Dedifferentiated amniotic fluid mesenchymal stem cell (primary cell): Measurements from ENCODE around the gene HCAR1.
A peak's percentile ranks its signal among the peaks of the same experiment; 100 is the strongest.
"Not testable (repeated sequence)": the region's sequence is repeated elsewhere in the genome, so short reads cannot be mapped to it uniquely, and the experiment has no call there.

Source experiments
- DNase-seq: peaks from one replicate; pipeline ENCODE4 v3.0.0-alpha.2; 2016; ENCODE audit errors: extremely low spot score

The HCAR1 gene, protein sequence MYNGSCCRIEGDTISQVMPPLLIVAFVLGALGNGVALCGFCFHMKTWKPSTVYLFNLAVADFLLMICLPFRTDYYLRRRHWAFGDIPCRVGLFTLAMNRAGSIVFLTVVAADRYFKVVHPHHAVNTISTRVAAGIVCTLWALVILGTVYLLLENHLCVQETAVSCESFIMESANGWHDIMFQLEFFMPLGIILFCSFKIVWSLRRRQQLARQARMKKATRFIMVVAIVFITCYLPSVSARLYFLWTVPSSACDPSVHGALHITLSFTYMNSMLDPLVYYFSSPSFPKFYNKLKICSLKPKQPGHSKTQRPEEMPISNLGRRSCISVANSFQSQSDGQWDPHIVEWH

DNA sequence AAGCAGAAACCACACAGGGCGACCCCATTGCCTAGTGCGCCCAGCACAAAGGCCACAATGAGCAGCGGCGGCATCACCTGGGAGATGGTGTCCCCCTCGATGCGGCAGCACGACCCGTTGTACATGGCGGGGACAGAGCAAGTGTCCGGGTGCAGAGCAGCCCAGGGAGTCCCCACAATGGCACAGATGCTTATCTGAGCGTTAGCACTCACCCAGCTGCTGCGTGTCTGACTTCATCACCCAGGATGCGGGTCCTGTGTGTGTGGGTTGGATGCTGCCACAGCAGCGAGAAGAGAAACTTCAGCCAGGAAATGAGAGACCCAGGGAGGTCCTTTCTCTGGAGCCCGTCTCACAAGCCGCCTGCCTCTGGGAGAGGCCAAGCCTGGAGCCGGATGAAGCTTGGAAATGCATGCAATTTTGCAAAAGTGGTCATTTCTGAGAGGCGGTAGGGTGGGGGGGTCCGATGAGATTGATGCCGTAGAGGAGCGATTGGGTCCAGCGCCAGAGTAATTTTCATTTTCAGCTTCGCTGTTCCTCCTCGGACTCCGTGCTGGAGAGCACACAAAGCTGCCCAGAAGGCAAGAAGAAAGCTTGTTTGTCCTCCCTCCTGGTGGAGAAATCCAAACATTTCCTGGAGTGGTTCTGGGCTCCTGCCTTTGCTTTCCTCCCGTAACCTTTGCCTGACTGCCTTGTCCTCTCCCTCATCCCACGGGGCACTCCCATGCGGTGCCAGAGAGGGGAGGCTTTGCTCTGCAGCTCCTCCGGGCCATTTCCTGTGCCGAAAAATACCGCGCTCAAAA is at the start of gene HCAR1:
Gene HCAR1 (minus strand): TSS at position 630 of the 800 bp plus-strand sequence. CDS start 505 bp downstream, at position 125.
- no peak for DNase-seq

DNA sequence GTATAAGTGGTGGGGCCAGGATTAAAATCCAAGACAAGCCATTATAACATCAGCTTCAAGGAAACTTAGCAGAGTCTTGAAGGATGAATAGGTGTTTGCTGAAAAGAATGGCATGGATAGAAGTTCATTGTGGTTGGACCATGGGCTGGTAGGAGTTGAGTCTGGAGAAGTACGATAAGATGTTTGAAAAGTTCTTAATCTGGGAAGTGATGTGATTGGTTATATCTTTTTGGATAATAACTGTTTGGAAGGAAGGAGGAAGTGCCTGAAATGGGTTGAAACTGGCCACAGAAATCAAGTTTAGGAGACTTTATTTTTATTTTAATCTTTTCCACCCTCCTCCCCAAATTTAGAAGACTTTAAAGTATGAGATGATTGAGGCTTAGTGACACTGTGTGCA is 26.9 kb upstream of the HCAR1 start:
- DNase-seq = no peak

DNA sequence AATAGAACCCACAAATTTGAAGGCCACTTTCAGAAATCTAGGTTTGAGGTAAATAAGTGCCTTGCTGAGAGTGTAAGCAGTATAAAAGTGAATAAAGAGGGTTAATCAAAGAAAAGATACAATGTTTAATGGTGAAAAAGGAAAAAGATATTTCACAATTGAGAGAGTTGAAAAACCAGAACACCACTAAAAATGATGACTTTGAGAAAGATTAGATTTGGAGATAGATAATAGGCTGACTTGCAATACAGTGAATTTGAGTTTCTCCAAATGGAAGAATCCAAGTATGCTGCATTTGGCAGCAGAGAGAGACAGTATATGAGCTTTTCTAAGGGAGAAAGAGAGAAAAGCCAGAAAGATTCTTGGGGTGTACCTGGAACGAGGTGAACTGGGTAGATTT is 24.1 kb upstream of the HCAR1 start:
- no peak for DNase-seq

DNA sequence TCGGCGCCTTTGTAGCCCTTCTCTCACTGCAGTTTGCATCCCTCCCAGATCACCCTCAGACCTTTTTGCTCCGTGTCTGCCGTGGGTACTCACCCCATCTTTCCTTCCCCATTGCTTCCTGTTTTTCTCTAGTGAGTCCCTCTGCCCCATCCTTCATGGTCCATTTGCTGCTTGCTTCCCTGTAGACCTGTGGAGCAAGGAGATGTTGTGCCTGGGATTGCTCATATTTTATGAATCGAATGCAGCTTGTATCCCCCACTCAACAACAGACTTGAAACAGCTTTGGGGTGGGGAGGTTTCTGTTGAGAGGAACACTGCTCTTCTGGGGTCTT is 22.6 kb upstream of the HCAR1 start:
- DNase-seq = no peak

DNA sequence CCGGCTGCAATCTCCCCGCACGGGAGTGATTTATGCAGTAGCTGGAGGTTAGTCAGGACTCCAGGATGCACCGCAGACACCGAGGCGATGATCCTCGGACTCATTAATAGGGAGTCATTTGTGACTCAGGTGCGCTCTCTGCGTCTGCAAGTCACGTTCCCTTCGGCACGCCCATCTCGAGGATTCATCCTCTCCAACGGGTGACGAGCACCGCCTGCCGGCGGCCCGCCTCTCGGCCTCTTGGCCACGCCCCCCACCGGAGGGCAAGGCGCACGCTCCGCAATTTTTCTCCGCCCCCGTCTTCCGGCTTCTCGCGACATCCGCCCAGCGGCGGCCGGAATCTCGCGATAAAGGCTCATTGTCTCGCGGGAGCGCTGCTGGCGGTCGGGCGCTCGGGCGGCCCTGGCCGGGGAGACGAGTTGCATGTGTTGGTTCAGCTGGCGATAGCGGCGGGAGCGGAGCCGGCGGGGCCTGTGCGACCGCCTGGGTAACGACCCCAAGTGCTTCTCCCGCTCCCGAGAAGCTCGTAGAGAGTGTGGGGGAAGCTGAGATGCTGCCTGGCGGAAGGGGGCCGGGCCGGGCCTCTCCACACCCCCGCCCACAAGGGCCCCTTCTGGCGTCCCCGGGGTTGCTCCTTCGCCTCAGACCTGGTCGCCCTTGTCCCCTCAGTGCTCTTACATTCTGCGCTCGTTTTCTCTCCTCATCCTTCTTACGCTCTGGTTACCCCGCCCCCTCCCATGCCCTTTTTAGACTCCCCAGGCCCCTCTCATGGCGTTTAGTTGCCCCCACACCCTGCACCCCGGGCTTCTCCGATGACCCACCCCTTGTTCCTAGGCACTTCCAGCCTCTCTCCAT is 22.0 kb upstream of the HCAR1 start, which contains the start of gene DENR:
Gene DENR (plus strand): TSS at position 361 of the 855 bp plus-strand sequence. CDS start 878 bp downstream, outside the sequence.
- peak; percentile 92 for DNase-seq

DNA sequence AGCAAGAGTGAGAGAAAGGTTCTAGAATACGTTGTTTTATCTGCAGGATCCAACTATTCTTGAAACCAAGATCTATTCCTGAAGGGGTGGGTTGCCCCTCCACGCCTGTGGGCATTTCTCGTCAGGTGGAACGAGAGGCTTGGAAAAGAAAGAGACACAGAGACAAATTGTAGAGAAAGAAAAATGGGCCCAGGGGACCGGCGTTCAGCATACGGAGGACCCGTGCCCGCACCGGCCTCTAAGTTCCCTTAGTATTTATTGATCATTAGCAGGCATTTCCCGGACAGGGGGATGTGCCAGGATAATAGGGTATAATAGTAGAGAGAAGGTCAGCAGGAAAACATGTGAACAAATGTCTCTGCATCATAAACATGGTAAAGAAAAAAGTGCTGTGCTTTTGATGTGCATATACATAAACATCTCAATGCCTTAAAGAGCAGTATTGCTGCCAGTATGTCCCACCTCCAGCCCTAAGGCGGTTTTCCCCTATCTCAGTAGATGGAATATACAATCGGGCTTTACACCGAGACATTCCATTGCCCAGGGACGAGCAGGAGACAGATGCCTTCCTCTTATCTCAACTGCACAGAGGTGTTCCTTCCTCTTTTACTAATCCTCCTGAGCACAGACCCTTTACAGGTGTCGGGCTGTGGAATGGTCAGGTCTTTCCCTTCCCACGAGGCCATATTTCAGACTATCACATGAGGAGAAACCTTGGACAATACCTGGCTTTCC is 20.3 kb upstream of the HCAR1 start:
- not testable (repeated sequence) for DNase-seq

DNA sequence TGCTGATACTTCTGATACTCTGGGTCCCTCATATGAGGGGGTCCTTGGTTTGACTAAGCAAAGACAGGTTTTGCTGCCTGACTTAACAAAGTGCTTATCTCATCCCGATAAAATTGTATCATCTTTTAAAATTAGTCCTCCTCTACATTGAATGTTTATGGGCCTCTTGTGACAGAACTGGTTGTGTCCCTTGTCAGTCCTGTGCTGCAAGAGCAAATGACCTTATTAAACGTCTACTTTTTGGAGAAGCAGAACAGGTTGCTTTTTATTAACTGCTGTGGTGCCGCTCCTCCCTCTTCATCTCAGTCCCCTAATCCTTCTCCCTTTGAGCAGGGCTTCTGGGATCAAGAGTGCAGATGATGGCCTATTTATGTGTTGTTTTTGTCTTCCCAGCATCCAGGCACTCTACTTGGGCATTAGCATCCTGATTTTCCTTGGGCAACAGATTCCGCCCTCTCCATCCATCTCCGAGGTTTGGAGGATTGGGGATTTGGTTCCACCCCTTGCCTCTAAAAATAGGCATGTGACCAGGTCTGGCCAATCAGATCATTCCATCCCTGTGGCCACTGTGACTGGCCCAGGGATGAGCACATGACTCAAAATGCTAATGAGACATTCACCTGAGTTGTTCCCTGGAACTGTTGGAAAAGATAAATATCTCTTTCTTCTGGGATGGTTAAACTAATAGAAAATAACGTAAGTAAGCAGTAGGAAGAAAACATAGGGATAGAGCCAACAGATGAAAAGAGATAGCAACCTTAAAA is 19.1 kb upstream of the HCAR1 start:
- no peak for DNase-seq

DNA sequence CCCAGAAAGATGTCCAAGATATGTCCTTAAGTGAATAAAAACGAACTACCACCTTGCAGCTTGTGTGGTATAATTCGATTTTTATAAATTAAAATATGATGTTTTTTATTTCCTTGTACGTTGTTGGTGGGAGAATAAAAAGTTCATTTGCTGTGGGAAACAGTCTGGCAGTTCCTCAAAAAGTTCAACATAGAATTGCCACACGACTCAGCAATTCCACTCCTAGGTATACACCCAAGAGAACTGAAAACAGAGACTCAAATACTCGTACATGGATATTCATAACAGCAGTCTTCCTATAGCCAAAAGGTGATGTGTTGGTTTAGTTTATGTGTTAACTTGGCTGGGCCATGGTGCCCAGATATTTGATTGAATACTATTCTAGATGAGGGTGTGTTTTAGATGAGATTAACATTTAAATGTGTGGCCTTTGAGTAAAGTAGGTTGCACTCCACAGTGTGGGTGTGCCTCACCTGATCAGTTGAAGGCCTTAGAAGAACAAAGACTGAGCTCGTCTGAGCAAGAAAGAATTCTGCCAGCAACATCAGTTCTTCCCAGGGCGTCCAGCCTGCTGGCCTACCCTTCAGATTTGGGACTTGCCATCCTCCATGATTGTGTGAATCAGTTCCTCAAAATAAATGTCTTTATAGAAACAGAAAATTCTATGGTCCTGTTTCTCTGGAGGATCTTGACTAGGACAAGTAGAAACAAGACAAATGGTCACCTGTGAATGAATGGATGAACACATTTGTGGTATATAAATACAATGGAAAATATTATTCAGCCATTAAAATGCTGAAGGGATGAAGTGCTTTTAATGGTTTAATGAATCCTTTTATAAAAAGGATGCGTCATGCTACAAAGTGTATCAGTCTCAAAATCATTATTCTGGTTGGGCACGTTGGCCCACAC is 16.8 kb upstream of the HCAR1 start:
- no peak for DNase-seq

DNA sequence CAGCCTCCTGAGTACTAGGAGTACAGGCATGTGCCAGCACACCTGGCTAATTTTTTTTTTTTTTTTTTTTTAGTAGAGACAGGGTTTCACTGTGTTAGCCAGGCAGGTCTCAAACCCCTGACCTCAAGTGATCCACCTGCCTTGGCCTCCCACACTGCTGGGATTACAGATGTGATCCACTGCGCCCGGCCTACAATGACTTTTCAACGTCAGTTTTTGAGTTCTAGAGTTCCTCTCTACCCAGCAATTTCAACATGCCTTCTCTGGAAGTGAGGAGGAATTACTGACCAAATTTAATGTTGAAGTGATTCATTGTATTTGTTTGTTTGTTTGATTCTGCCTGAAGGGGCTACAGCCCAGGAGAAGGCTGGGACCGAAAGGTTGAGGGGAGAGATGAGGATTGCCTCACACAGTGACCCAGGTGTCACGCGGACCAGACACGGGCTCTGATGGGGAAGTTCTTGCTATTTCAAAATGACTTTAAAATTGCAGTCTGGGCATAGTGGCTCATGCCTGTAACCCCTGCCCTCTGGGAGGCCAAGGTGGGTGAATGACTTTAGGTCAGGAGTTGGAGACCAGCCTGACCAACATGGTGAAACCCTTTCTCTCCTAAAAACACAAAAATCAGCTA is 13.4 kb upstream of the HCAR1 start:
- DNase-seq = no peak

DNA sequence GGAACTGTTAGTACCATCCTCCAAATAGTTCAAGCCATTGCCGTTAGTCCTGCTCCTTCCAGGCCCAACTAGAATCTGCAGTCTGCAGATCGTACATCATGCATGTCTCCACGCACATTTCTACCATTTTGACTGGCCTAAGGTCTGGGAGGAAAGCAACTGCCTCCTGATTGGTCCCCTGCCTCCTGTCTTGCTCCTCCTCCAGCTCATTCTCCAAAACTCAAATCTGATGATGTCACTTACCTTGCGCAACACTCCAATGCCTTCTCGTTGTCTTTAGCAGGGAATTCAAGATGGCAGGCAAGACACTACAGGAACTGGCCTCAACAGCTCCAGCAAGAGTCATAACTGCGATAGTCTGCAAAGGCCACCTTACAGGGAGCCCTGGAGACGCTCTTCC is 9.7 kb upstream of the HCAR1 start:
- DNase-seq = no peak

DNA sequence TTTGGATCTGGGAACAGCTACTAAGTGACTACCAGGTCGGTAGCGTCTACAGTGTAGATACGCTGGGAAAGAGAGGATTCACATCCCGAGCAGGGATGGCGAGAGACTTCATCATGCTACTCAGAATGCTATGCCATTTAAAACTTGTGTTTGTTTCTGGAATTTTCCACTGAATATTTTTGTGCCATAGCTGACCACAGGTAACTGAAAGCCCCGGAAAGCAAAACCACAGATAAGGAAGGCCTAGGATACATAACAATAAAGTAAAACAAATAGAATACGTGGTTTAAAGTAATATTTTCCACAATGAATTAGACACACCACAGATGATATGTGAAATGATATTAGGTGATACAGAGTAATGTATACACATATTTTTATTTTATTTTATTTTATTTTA is 7.9 kb upstream of the HCAR1 start:
- no peak for DNase-seq

DNA sequence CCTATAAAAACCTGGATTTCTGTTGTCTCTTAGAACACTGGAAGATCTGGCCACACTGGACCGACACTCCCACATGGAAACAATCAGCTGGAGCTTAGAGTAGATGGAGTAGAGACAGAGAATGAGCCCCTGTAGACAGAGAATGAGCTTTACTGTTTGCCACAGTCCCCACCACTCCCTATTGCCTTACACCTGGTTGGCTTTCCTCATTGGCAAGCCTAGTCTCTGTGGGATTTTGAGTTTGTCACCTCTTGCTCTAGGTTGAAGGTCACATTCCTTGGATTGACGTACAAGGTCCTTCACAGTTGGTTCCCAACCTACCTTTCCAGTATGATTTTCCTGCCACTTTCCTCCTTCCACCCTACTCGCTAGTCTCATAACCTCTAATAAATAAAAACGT is 2.0 kb upstream of the HCAR1 start:
- no peak for DNase-seq

DNA sequence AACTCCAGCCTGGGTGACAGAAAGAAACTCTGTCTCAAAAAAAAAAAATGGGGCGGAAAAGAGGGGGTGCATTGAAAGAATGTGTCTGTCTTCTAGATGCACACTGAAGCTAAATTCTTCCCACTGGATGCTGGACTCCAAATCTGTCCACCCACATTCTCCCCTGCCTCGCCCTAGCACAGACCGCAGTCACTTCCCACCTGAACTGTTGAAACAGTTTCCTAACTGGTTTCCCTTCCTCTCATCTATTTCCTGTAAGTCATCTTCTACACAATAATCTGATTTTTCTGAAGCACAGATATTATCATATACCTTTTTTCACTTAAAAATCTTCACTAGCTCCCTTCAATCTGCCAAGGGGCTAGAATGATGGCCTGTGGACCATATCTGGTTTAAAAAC is 1.5 kb upstream of the HCAR1 start:
- DNase-seq = no peak

DNA sequence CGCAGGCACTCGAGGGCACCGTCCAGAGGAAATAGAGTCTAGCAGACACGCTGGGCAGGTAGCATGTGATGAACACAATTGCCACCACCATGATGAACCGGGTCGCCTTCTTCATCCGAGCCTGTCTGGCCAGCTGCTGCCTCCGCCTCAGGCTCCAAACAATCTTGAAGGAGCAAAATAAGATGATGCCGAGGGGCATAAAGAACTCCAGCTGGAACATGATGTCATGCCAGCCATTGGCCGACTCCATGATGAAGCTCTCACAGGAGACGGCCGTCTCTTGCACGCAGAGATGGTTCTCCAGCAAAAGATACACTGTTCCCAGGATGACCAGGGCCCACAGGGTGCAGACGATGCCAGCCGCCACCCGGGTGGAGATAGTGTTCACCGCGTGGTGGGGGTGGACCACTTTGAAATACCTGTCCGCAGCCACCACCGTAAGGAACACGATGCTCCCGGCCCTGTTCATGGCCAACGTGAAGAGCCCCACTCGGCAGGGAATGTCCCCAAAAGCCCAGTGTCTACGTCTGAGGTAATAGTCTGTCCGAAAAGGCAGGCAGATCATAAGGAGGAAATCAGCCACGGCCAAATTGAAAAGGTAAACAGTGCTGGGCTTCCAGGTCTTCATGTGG is 945 bp downstream of the HCAR1 start:
- DNase-seq = no peak

DNA sequence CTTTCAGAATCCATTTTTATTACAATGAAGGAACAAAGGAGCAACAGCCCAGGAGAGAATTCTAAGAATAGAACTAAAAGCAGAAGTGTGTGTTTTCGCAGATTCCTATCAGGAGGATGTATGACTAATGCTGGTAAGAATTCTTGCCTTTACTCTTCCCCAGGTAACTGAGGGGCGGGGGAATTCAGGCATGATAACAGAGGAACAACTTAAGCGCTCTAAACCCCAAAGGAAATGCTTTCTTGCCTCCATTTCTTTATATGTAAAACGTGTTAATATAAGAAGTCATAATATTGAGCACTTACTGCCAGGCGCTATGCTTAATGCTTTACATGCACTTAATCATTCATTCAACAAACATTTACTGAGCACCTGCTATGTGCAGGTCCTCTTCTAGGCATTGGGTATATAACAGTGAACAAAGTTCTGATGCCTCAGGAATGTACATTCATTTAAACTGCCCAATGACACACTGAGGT is 4.5 kb downstream of the HCAR1 start:
- no peak for DNase-seq

DNA sequence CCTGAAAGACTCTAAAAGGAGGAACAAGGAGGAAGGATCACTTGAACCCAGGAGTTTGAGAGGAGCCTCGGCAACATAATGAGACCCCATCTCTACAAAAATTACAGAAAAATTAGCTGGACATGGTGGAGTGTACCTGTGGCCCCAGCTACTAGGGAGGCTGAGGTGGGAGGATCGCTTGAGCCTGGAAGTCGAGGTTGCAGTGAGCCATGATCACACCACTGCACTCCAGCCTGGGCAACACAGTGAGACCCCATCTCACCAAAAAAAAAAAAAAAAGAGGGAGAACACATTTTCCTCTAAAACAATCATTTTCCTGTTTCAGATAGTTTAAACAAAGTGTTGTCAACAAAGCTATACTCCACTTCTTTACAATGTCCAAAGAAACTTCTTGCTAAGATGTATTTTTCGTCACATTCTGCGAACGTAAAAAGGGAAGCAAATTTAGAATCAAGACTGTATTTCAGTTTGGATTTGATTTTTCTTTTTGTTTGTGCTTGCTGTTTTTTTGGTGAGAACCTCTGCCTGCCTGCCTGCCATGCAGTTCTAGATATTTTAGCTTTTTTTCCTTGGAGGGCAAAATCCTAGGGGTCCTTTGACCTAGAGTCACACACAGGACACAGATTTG is 5.1 kb downstream of the HCAR1 start:
- DNase-seq = no peak

DNA sequence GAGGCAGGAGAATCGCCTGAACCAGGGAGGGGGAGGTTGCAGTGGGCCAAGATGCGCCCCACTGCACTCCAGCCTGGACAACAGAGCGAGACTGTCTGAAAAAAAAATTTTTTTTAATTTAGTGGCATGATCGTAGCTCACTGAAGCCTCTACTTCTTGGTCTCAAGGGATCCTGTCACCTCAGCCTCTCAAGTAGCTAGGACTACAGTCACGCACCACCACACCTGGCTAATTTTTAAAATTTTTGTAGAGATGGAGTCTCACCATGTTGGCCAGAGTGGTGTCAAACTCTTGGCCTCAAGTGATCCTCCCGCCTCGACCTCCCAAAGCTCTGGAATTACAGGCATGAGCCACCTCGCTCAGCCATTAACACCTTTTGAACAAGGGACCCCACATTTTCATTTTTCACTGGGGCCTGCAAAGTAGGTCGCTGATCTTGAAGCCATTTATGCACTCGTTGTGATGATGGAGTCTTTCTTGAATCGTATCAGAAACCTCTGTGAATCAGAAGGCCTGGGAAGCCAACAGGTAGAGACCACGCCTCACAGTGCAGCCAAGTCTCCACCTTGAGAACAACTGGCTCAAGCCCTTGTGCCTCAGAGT is 5.9 kb downstream of the HCAR1 start:
- no peak for DNase-seq

DNA sequence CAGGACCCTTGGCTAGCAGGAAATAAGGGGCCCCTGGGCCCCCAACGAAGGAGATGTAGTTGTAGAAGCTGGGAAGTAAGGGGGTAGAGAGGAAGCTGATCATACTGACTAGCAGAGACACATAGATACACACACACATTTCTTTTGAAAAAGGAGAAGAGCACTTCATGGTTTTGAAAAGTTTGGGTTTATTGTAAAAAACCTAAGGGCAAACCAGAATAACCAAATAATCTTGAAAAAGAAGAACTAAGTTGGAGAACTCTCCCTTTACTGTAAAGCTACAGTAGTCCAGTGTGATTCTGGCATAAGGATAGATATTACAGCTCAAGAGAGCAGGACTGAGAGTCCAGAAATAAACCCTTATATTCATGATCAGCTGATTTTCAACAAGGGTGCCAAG is 8.3 kb downstream of the HCAR1 start:
- no peak for DNase-seq
